ENCODE measurements around the gene NFXL1. TPM values are rescaled to one million over a fixed set of nuclear protein-coding genes. Genes with fewer than 3 reads are reported as not detected.

NFXL1 gene
- total RNA-seq, 4 donors from 2014 or later: 5.2 to 13.4 (median 7.5) TPM

GRCh38 chr4:47942081-47942819 lies 27.9 kb upstream of the NFXL1 start:
- Histone ChIP-seq H3K36me3 (no peaks in the 10 kb centered on the region), H3K27ac (no peak overlapping the region), H3K4me1 (no peaks in the 10 kb centered on the region), H3K27me3 (no peaks in the 10 kb centered on the region), H3K9me3 (no peaks in the 10 kb centered on the region), H3K4me3 (no peak overlapping the region)
- DNase-seq: no peak
- intact Hi-C loops (cut with DNase I): no loop called here
- WGBS, 2 donors: 73 to 86% methylated on average over 10 of the region's 10 CpGs
- no peak for TF ChIP-seq CTCF (IDR thresholded peaks at IDR 0.05)
- TF ChIP-seq POLR2A (IDR thresholded peaks at IDR 0.05): no peak

GRCh38 chr4:47939456-47939855 lies 25.1 kb upstream of the NFXL1 start:
- intact Hi-C loops (cut with DNase I): loop anchor here (10.0 kb wide), 1 partner anchor 265 kb away; no protein-coding TSS in a partner anchor
- no peak for DNase-seq
- H3K27ac ChIP-seq: no peak overlapping the region
- H3K9me3 ChIP-seq: no peaks in the 10 kb centered on the region
- H3K4me3 ChIP-seq: no peak overlapping the region
- peaks cover 0 to 2% (median 0%) of the 10 kb centered on the region in 4 donors for H3K27me3 ChIP-seq
- no peak for TF ChIP-seq POLR2A (IDR thresholded peaks at IDR 0.05)
- no peak for TF ChIP-seq CTCF (IDR thresholded peaks at IDR 0.05)
- H3K4me1 ChIP-seq: no peaks in the 10 kb centered on the region
- no peaks in the 10 kb centered on the region for H3K36me3 ChIP-seq
- WGBS, 2 donors: 85 to 92% methylated on average over 5 of the region's 5 CpGs

- H3K36me3 ChIP-seq: no peaks in the 10 kb centered on the region
- no peak overlapping the region for H3K27ac ChIP-seq
- H3K27me3 ChIP-seq: peaks cover 0 to 4% (median 0%) of the 10 kb centered on the region in 4 donors
- DNase-seq: no peak
- 91% methylated on average over 6 of the region's 6 CpGs for WGBS, 2 donors
- no peak overlapping the region for H3K4me3 ChIP-seq
- no peaks in the 10 kb centered on the region for H3K9me3 ChIP-seq
- TF ChIP-seq POLR2A (IDR thresholded peaks at IDR 0.05) (no peak), CTCF (IDR thresholded peaks at IDR 0.05) (no peak)
- H3K4me1 ChIP-seq: no peaks in the 10 kb centered on the region
- intact Hi-C loops (cut with DNase I): loop anchor here (10.0 kb wide), 1 partner anchor 262 kb away; no protein-coding TSS in a partner anchor
Measured at GRCh38 chr4:47936336-47936735, 22.0 kb upstream of the NFXL1 start.

- H3K36me3 ChIP-seq: no peaks in the 10 kb centered on the region
- H3K27ac ChIP-seq: no peak overlapping the region
- intact Hi-C loops (cut with DNase I): loop anchor here (10.0 kb wide), 1 partner anchor 259 kb away; no protein-coding TSS in a partner anchor
- H3K27me3 ChIP-seq: peaks cover 0 to 4% (median 0%) of the 10 kb centered on the region in 4 donors
- no peak overlapping the region for H3K4me3 ChIP-seq
- no peaks in the 10 kb centered on the region for H3K4me1 ChIP-seq
- H3K9me3 ChIP-seq: no peaks in the 10 kb centered on the region
- DNase-seq: no peak
- 0 to 3% methylated on average over 4 of the region's 4 CpGs for WGBS, 2 donors
- TF ChIP-seq POLR2A (IDR thresholded peaks at IDR 0.05) (no peak), CTCF (IDR thresholded peaks at IDR 0.05) (peak; percentile 29 to 54 (median 48))
Measured at GRCh38 chr4:47933840-47934239, 19.5 kb upstream of the NFXL1 start.

GRCh38 chr4:47930971-47931804 lies 16.8 kb upstream of the NFXL1 start:
- Histone ChIP-seq H3K4me1 (peaks cover 0 to 6% (median 5%) of the 10 kb centered on the region in 3 donors), H3K4me3 (no peak overlapping the region), H3K27me3 (peaks cover 0 to 9% (median 0%) of the 10 kb centered on the region in 4 donors), H3K9me3 (no peaks in the 10 kb centered on the region), H3K27ac (no peak overlapping the region), H3K36me3 (no peaks in the 10 kb centered on the region)
- no peak for DNase-seq
- no peak for TF ChIP-seq POLR2A (IDR thresholded peaks at IDR 0.05)
- TF ChIP-seq CTCF (IDR thresholded peaks at IDR 0.05): no peak
- WGBS, 2 donors: 32 to 45% methylated on average over 2 of the region's 2 CpGs
- intact Hi-C loops (cut with DNase I): loop anchor here (10.0 kb wide), 1 partner anchor 256 kb away; no protein-coding TSS in a partner anchor
